Measurements from ENCODE around the gene GCKR.
"Not testable (repeated sequence)": the region's sequence is repeated elsewhere in the genome, so short reads cannot be mapped to it uniquely, and the experiment has no call there.

Gene GCKR

GRCh38 chr2:27509326-27509725 lies 12.7 kb downstream of the GCKR start:
- no peak for DNase-seq

GRCh38 chr2:27518113-27518781 lies 21.6 kb downstream of the GCKR start:
- no peak for DNase-seq

GRCh38 chr2:27518782-27519113 lies 22.1 kb downstream of the GCKR start:
- no peak for DNase-seq

- DNase-seq = no peak
Observed at GRCh38 chr2:27520316-27520715, 23.7 kb downstream of the GCKR start.

GRCh38 chr2:27522400-27522945 lies 25.8 kb downstream of the GCKR start:
- DNase-seq = no peak

- no peak for DNase-seq
Observed at GRCh38 chr2:27527182-27527581, 30.5 kb downstream of the GCKR start.

- DNase-seq = no peak
Observed at GRCh38 chr2:27531983-27532382, 35.3 kb downstream of the GCKR start.

- DNase-seq = no peak
Observed at GRCh38 chr2:27537287-27537686, 40.6 kb downstream of the GCKR start.

- DNase-seq = not testable (repeated sequence)
Observed at GRCh38 chr2:27538839-27539450, 42.3 kb downstream of the GCKR start.

- DNase-seq = not testable (repeated sequence)
Observed at GRCh38 chr2:27539649-27540048, 43.0 kb downstream of the GCKR start.

GRCh38 chr2:27544143-27544821 lies 47.6 kb downstream of the GCKR start:
- DNase-seq = no peak

- no peak for DNase-seq
Observed at GRCh38 chr2:27545348-27546141, 48.9 kb downstream of the GCKR start.

GRCh38 chr2:27549303-27549702 lies 52.7 kb downstream of the GCKR start:
- DNase-seq = no peak

GRCh38 chr2:27551514-27551913 lies 54.9 kb downstream of the GCKR start:
- DNase-seq = no peak

- DNase-seq = no peak
Observed at GRCh38 chr2:27552941-27553340, 56.3 kb downstream of the GCKR start.

- DNase-seq = not testable (repeated sequence)
Observed at GRCh38 chr2:27554451-27554850, 57.8 kb downstream of the GCKR start.

- DNase-seq = no peak
Observed at GRCh38 chr2:27559228-27559627, 62.6 kb downstream of the GCKR start.

GRCh38 chr2:27561060-27561459 lies 64.4 kb downstream of the GCKR start:
- no peak for DNase-seq

GRCh38 chr2:27566628-27567027 lies 70.0 kb downstream of the GCKR start:
- DNase-seq = no peak

- no peak for DNase-seq
Observed at GRCh38 chr2:27569398-27569797, 72.8 kb downstream of the GCKR start.

- no peak for DNase-seq
Observed at GRCh38 chr2:27571197-27571596, 74.6 kb downstream of the GCKR start.

GRCh38 chr2:27571681-27572080 lies 75.0 kb downstream of the GCKR start:
- no peak for DNase-seq

- no peak for DNase-seq
Observed at GRCh38 chr2:27572439-27572838, 75.8 kb downstream of the GCKR start.

All from SHP77 treated with DMSO at 0.1 percent for 48 hours (cell line).